ENCODE measurements around the gene S100PBP. TPM values are rescaled to one million over a fixed set of nuclear protein-coding genes. Genes with fewer than 3 reads are reported as not detected.

The S100PBP gene
- total RNA-seq, 1 experiment from 2014 or later, result 50.1 TPM

DNA sequence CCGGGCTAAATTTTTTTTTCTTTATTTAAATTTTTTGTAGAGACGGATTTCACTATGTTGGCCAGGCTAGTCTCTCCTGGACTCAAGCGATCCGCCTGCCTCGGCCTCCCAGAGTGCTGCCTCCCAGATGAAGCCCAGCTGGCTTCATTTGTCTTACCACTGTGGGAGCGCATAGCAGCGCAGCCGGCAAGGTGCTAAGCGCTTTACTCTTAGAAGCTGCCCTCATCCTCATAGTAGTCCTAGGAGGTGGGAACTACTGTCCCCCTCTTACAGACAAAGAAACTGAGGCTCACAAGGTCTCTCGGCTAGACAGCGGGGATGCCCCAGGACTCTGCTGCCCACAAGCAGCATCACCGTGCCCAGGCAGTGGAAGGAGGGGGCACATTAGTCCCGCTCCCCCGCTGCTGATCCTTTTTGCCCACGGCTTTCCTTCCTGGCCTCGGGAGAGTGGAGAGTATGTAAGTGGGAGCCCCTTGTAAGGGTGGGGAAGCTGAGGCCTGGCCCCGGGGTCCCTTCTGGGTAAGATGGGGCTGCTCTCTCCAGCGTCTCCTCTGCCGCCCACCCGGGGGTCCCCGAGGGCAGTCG lies 83.0 kb downstream of the S100PBP start:
- peaks cover 22% of the 10 kb centered on the region; the same call in 1 of the 2 replicates for H3K27me3 ChIP-seq (ENCODE audit: insufficient read depth, low read length)
- no peak overlapping the region for H3K27ac ChIP-seq (ENCODE audit: insufficient read length, low read depth, low read length)
- Mint-ChIP-seq H3K4me1 (peaks cover 15 to 24% of the 10 kb centered on the region in 2 experiments), H3K4me3 (peak overlapping the region; percentile 61 to 80), H3K27me3 (ENCODE audit: low read depth) (peaks cover 87% of the 10 kb centered on the region), H3K27ac (no peak overlapping the region), H3K36me3 (ENCODE audit: insufficient read depth in 1 of 3, low read depth in 3 of 3) (peaks cover 0 to 4% (median 0%) of the 10 kb centered on the region in 3 experiments; a peak in 1 of 7 replicates), H3K9me3 (no peaks in the 10 kb centered on the region; a peak in 1 of 5 replicates)
- no peak overlapping the region for H2BK5ac ChIP-seq (ENCODE audit: insufficient read length, low read length)
- H3K18ac ChIP-seq (ENCODE audit: insufficient read length, low read depth, low read length), result no peak overlapping the region
- H3K9ac ChIP-seq (ENCODE audit: extremely low read depth, insufficient read length, low read length), result no peak overlapping the region
- no peaks in the 10 kb centered on the region for H3K79me2 ChIP-seq (ENCODE audit: insufficient read depth, low read length)
- no peak overlapping the region for H4K8ac ChIP-seq (replicated peaks; ENCODE audit: insufficient read length, low read depth, low read length)
- H2BK15ac ChIP-seq (ENCODE audit: low read depth, low read length), result no peak overlapping the region
- no CpG with 5 or more reads among the region's 22 CpGs for WGBS (ENCODE audit: extremely low coverage, insufficient read length, low lambda C conversion rate)
- H3K23me2 ChIP-seq (ENCODE audit: insufficient read length, low read depth, low read length, poor library complexity, severe bottlenecking), result peaks cover 8% of the 10 kb centered on the region
- H3K4me2 ChIP-seq (ENCODE audit: insufficient read depth, insufficient read length, low read length), result peak overlapping the region; percentile 36
- no peak for DNase-seq
- H3K23ac ChIP-seq (ENCODE audit: insufficient read length, low read depth, low read length), result no peak overlapping the region
- H2AFZ ChIP-seq (ENCODE audit: low read length), result no peak overlapping the region
- H3K56ac ChIP-seq (ENCODE audit: insufficient read length, low read depth, low read length), result no peak overlapping the region
- H3K4me1 ChIP-seq (ENCODE audit: insufficient read depth, low read length), result no peaks in the 10 kb centered on the region
- H2AK5ac ChIP-seq (ENCODE audit: insufficient read length, low read length), result no peak overlapping the region
- no peaks in the 10 kb centered on the region for H4K20me1 ChIP-seq (ENCODE audit: control insufficient read depth, insufficient read depth, insufficient read length)
- no peaks in the 10 kb centered on the region for H3K9me3 ChIP-seq (ENCODE audit: control insufficient read depth, low read depth, low read length)
- no peak overlapping the region for H4K5ac ChIP-seq (ENCODE audit: insufficient read length, low read depth, low read length)
- no peak overlapping the region; the same call in 1 of the 2 replicates for H3K14ac ChIP-seq (ENCODE audit: insufficient read depth, low read length)
- no peak overlapping the region for H2BK12ac ChIP-seq (ENCODE audit: insufficient read length, low read depth, low read length)
- no peak overlapping the region for H2BK20ac ChIP-seq (ENCODE audit: low read depth, low read length, poor library complexity, severe bottlenecking)
- H2BK120ac ChIP-seq (ENCODE audit: low read depth, low read length, poor library complexity, severe bottlenecking), result no peak overlapping the region
- TF ChIP-seq, protein P1, sequence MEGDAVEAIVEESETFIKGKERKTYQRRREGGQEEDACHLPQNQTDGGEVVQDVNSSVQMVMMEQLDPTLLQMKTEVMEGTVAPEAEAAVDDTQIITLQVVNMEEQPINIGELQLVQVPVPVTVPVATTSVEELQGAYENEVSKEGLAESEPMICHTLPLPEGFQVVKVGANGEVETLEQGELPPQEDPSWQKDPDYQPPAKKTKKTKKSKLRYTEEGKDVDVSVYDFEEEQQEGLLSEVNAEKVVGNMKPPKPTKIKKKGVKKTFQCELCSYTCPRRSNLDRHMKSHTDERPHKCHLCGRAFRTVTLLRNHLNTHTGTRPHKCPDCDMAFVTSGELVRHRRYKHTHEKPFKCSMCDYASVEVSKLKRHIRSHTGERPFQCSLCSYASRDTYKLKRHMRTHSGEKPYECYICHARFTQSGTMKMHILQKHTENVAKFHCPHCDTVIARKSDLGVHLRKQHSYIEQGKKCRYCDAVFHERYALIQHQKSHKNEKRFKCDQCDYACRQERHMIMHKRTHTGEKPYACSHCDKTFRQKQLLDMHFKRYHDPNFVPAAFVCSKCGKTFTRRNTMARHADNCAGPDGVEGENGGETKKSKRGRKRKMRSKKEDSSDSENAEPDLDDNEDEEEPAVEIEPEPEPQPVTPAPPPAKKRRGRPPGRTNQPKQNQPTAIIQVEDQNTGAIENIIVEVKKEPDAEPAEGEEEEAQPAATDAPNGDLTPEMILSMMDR (conservative IDR thresholded peaks at IDR 0.05), result no peak
- no peak overlapping the region for H3T11ph ChIP-seq (ENCODE audit: low read length)
- no peak overlapping the region for H3K4ac ChIP-seq (ENCODE audit: low read depth, low read length)
- no peak overlapping the region for H4K91ac ChIP-seq (ENCODE audit: insufficient read length, low read depth, low read length)
- H3K79me1 ChIP-seq (ENCODE audit: insufficient read depth, low read depth, low read length, poor library complexity, severe bottlenecking), result no peaks in the 10 kb centered on the region
